ENCODE data around the gene STK38. TPM values are rescaled to one million over a fixed set of nuclear protein-coding genes. Genes with fewer than 3 reads are reported as not detected.

Gene STK38
- total RNA-seq, 1 experiment from 2014 or later: 13.3 TPM

DNA sequence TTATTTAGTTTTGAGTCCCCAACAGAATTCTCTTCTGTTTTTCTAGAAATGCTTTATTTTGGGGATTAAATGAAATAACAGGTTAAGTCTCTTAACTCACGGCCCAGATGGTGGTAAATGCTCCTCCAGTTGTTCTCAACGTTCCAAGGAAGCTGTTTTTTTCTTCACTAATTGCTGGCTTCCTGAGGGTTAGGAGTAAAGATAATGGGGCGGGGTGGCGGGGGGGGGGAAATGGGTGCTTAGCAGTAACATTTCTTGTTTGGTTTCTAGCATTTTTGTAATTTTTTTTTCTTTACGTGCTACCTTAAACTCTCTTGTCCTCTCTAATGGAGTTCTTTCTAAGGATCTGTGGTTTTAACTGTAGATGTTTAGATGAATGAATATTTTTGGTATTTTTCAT lies 49.1 kb upstream of the STK38 start (continued):
- TF ChIP-seq, protein P1, sequence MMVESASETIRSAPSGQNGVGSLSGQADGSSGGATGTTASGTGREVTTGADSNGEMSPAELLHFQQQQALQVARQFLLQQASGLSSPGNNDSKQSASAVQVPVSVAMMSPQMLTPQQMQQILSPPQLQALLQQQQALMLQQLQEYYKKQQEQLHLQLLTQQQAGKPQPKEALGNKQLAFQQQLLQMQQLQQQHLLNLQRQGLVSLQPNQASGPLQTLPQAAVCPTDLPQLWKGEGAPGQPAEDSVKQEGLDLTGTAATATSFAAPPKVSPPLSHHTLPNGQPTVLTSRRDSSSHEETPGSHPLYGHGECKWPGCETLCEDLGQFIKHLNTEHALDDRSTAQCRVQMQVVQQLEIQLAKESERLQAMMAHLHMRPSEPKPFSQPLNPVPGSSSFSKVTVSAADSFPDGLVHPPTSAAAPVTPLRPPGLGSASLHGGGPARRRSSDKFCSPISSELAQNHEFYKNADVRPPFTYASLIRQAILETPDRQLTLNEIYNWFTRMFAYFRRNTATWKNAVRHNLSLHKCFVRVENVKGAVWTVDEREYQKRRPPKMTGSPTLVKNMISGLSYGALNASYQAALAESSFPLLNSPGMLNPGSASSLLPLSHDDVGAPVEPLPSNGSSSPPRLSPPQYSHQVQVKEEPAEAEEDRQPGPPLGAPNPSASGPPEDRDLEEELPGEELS (CRISPR knock-in tag; IDR thresholded peaks at IDR 0.05): no peak
- TF ChIP-seq ZNF232 (CRISPR knock-in tag; IDR thresholded peaks at IDR 0.05) (no peak), NFYB (CRISPR knock-in tag; conservative IDR thresholded peaks at IDR 0.05; ENCODE audit: low read depth) (no peak), ZNF138 (CRISPR knock-in tag; conservative IDR thresholded peaks at IDR 0.05) (no peak), GTF2I (CRISPR knock-in tag; conservative IDR thresholded peaks at IDR 0.05) (no peak)

DNA sequence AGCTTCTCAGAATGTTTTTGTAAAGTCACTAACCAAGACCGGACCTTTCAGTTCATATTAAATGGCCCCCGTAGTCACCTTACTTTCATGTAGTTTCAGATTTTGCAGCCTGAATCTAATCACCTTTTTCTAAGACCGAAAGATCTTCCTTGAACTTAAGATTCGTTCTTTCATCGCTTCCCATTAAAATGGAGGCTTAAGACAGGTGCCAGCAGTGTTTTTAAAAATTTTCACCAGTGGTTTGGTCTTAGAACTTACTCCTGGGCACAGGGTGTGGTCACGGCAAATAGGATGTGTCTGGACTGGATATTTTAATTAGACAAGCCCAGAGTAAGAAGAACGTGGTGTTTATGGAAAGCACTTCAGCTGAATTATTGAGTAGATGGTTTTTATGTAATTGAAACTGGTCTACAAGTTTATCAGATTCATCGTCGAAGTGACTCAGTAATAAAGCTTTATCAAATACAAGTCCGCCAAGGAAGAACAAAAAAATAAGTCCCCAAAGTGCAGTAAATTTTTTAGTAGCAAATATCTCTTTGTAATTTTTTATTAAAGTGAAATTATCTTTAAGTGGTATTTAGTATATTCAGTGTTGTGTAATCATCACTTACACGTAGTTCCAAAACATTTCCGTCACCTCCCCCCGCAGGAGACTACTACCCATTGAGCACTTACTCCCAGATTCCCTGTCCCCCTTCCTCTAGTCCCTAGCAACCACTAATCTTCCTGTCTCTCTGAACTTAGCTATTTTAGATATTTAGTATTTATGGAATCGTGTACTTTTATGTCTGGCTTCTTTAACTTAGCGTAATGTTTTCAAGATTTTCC lies 47.8 kb upstream of the STK38 start:
- DNase-seq (ENCODE audit: low spot score): no peak
- CTCF ChIA-PET: no interaction called here
- no peaks in the 10 kb centered on the region for H3K9me3 Mint-ChIP-seq
- peaks cover 58% of the 10 kb centered on the region for H3K36me3 Mint-ChIP-seq
- ATAC-seq: no peak
- TF ChIP-seq, protein P2, sequence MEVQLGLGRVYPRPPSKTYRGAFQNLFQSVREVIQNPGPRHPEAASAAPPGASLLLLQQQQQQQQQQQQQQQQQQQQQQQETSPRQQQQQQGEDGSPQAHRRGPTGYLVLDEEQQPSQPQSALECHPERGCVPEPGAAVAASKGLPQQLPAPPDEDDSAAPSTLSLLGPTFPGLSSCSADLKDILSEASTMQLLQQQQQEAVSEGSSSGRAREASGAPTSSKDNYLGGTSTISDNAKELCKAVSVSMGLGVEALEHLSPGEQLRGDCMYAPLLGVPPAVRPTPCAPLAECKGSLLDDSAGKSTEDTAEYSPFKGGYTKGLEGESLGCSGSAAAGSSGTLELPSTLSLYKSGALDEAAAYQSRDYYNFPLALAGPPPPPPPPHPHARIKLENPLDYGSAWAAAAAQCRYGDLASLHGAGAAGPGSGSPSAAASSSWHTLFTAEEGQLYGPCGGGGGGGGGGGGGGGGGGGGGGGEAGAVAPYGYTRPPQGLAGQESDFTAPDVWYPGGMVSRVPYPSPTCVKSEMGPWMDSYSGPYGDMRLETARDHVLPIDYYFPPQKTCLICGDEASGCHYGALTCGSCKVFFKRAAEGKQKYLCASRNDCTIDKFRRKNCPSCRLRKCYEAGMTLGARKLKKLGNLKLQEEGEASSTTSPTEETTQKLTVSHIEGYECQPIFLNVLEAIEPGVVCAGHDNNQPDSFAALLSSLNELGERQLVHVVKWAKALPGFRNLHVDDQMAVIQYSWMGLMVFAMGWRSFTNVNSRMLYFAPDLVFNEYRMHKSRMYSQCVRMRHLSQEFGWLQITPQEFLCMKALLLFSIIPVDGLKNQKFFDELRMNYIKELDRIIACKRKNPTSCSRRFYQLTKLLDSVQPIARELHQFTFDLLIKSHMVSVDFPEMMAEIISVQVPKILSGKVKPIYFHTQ (CRISPR knock-in tag; IDR thresholded peaks at IDR 0.05): peak; percentile 4; the same call in 1 of the 2 replicates
- TF ChIP-seq NFATC4 (CRISPR knock-in tag; IDR thresholded peaks at IDR 0.05) (peak; percentile 53), EMX1 (CRISPR knock-in tag; IDR thresholded peaks at IDR 0.05) (no peak; the same call in 1 of the 2 replicates)
- TF ChIP-seq, protein P3, sequence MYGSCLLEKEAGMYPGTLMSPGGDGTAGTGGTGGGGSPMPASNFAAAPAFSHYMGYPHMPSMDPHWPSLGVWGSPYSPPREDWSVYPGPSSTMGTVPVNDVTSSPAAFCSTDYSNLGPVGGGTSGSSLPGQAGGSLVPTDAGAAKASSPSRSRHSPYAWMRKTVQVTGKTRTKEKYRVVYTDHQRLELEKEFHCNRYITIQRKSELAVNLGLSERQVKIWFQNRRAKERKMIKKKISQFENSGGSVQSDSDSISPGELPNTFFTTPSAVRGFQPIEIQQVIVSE (CRISPR knock-in tag; IDR thresholded peaks at IDR 0.05; ENCODE audit: borderline replicate concordance): peak; percentile 68; the same call in 1 of the 2 replicates
- H3K27ac Mint-ChIP-seq: peak overlapping the region; percentile 100
- POLR2A ChIA-PET: no interaction called here
- H3K4me3 Mint-ChIP-seq: peak overlapping the region; percentile 98
- peaks cover 39% of the 10 kb centered on the region for H3K4me1 Mint-ChIP-seq
- peaks cover 4% of the 10 kb centered on the region for H3K27me3 Mint-ChIP-seq (ENCODE audit: low read depth)

DNA sequence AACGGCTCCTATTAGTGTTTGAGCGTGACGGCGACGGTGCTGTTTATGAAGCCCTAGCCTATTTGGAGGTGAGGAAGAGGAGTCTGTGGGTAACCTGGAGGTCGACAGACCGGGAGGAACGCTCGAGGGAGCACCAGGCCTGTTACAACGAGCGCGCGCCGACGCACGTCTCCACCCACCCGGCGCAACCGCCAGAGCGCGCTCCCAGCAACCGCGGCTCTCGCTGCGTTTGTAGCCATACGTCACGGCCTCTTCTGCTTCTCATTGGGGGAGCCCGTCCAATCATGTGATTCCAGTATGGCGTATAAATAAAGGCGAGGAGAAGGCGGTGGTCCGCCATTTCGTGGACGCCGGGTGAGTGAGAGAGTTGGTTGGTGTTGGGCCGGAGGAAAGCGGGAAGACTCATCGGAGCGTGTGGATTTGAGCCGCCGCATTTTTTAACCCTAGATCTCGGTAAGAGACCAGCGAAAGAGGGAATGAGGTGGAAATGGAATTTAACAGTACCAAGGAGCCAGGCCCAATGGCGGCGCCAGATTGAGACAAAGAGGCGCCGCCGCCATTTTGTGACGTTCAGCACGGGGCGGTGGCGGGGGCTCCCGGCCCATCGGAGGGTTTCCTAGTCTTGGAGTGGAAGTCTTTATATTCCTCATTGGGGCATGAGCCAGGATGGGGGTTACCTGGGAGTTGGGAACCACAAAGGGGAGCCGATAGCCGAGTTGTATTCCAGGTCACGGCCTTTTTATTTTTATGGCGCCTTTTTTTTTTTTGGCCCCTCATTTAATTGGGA lies 46.9 kb upstream of the STK38 start, which contains the start of gene SRSF3:
Gene SRSF3 (plus strand): TSS at position 334 of the 787 bp plus-strand sequence. CDS start 2,401 bp downstream, outside the sequence.
- H3K4me1 Mint-ChIP-seq: peaks cover 33% of the 10 kb centered on the region
- peak within 1 kb of the TSS; percentile 98 for H3K4me3 Mint-ChIP-seq
- H3K27me3 Mint-ChIP-seq (ENCODE audit: low read depth): peaks cover 4% of the 10 kb centered on the region
- ChIA-PET CTCF (interaction anchor here (1.0 kb wide), 1 partner anchor 129 kb away, joined by 3 read pairs; no protein-coding TSS in a partner anchor), POLR2A (interaction anchor here (0.7 to 1.2 kb wide), 2 partner anchors 10 to 46 kb away, joined by 3 to 13 read pairs; no protein-coding TSS in a partner anchor)
- H3K9me3 Mint-ChIP-seq: no peaks in the 10 kb centered on the region
- peak; percentile 94 for DNase-seq (ENCODE audit: low spot score)
- H3K36me3 Mint-ChIP-seq: peaks cover 50% of the 10 kb centered on the region
- ATAC-seq: peak; percentile 90
- peak within 1 kb of the TSS; percentile 100 for H3K27ac Mint-ChIP-seq
- TF ChIP-seq GRHL2 (CRISPR knock-in tag; IDR thresholded peaks at IDR 0.05; ENCODE audit: insufficient replicate concordance, severe bottlenecking): no peak
- TF ChIP-seq, protein P4, sequence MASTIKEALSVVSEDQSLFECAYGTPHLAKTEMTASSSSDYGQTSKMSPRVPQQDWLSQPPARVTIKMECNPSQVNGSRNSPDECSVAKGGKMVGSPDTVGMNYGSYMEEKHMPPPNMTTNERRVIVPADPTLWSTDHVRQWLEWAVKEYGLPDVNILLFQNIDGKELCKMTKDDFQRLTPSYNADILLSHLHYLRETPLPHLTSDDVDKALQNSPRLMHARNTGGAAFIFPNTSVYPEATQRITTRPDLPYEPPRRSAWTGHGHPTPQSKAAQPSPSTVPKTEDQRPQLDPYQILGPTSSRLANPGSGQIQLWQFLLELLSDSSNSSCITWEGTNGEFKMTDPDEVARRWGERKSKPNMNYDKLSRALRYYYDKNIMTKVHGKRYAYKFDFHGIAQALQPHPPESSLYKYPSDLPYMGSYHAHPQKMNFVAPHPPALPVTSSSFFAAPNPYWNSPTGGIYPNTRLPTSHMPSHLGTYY (CRISPR knock-in tag; IDR thresholded peaks at IDR 0.05): no peak; the same call in 1 of the 2 replicates
- TF ChIP-seq NFE2L1 (CRISPR knock-in tag; IDR thresholded peaks at IDR 0.05): peak; percentile 47; the same call in 1 of the 2 replicates
- TF ChIP-seq SP1 (CRISPR knock-in tag; conservative IDR thresholded peaks at IDR 0.05): peak; percentile 59; the same call in 1 of the 2 replicates
- peak; percentile 90; the same call in 1 of the 2 replicates for TF ChIP-seq ZNF416 (CRISPR knock-in tag; IDR thresholded peaks at IDR 0.05)
- TF ChIP-seq, protein P5, sequence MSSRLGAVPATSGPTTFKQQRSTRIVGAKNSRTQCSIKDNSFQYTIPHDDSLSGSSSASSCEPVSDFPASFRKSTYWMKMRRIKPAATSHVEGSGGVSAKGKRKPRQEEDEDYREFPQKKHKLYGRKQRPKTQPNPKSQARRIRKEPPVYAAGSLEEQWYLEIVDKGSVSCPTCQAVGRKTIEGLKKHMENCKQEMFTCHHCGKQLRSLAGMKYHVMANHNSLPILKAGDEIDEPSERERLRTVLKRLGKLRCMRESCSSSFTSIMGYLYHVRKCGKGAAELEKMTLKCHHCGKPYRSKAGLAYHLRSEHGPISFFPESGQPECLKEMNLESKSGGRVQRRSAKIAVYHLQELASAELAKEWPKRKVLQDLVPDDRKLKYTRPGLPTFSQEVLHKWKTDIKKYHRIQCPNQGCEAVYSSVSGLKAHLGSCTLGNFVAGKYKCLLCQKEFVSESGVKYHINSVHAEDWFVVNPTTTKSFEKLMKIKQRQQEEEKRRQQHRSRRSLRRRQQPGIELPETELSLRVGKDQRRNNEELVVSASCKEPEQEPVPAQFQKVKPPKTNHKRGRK (CRISPR knock-in tag; IDR thresholded peaks at IDR 0.05; ENCODE audit: borderline replicate concordance): no peak
- TF ChIP-seq, protein P6, sequence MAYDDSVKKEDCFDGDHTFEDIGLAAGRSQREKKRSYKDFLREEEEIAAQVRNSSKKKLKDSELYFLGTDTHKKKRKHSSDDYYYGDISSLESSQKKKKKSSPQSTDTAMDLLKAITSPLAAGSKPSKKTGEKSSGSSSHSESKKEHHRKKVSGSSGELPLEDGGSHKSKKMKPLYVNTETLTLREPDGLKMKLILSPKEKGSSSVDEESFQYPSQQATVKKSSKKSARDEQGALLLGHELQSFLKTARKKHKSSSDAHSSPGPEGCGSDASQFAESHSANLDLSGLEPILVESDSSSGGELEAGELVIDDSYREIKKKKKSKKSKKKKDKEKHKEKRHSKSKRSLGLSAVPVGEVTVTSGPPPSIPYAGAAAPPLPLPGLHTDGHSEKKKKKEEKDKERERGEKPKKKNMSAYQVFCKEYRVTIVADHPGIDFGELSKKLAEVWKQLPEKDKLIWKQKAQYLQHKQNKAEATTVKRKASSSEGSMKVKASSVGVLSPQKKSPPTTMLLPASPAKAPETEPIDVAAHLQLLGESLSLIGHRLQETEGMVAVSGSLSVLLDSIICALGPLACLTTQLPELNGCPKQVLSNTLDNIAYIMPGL (CRISPR knock-in tag; IDR thresholded peaks at IDR 0.05): peak; percentile 70; the same call in 1 of the 2 replicates
- TF ChIP-seq, protein P7, sequence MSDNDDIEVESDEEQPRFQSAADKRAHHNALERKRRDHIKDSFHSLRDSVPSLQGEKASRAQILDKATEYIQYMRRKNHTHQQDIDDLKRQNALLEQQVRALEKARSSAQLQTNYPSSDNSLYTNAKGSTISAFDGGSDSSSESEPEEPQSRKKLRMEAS (CRISPR knock-in tag; IDR thresholded peaks at IDR 0.05): peak; percentile 81
- TF ChIP-seq EMX1 (CRISPR knock-in tag; IDR thresholded peaks at IDR 0.05): peak; percentile 81; the same call in 1 of the 2 replicates
- peak; percentile 69; the same call in 1 of the 2 replicates for TF ChIP-seq RORB (CRISPR knock-in tag; IDR thresholded peaks at IDR 0.05)
